GM19467 (cell line): ENCODE results near the gene IKBKE.

Experiments
- ATAC-seq: cut with Tn5 transposase; IDR thresholded peaks from one replicate; pipeline ENCODE4 v1.9.1; 2021; ENCODE audit warnings: mild to moderate bottlenecking, moderate library complexity; ENCODE audit not compliant: unreplicated experiment

IKBKE gene

GRCh38 chr1:206538901-206539640, 68.8 kb downstream of the IKBKE start:
- ATAC-seq = no peak

GRCh38 chr1:206540044-206540780, 69.9 kb downstream of the IKBKE start:
- ATAC-seq = no peak

GRCh38 chr1:206541236-206541833, 71.1 kb downstream of the IKBKE start:
- ATAC-seq = no peak

GRCh38 chr1:206544562-206545257, 74.4 kb downstream of the IKBKE start:
- no peak for ATAC-seq

GRCh38 chr1:206545351-206545750, 75.1 kb downstream of the IKBKE start:
- ATAC-seq = no peak
